ENCODE results near the gene EIF3A.

Gene EIF3A

GRCh38 chr10:119060107-119060506 lies 20.5 kb downstream of the EIF3A start:
- no peak for TF ChIP-seq CTCF (IDR thresholded peaks at IDR 0.05; ENCODE audit: low read depth, low read length)
- DNase-seq (ENCODE audit: extremely low read depth, low read depth), result no peak

- no peak for DNase-seq (ENCODE audit: extremely low read depth, low read depth)
- TF ChIP-seq CTCF (IDR thresholded peaks at IDR 0.05; ENCODE audit: low read depth, low read length), result no peak
Measured at GRCh38 chr10:119059557-119059956, 21.1 kb downstream of the EIF3A start.

GRCh38 chr10:119058010-119058409 lies 22.6 kb downstream of the EIF3A start:
- no peak for DNase-seq (ENCODE audit: extremely low read depth, low read depth)
- no peak for TF ChIP-seq CTCF (IDR thresholded peaks at IDR 0.05; ENCODE audit: low read depth, low read length)

- TF ChIP-seq CTCF (IDR thresholded peaks at IDR 0.05; ENCODE audit: low read depth, low read length), result no peak
- DNase-seq (ENCODE audit: extremely low read depth, low read depth), result no peak
Measured at GRCh38 chr10:119055472-119055871, 25.1 kb downstream of the EIF3A start.

- TF ChIP-seq CTCF (IDR thresholded peaks at IDR 0.05; ENCODE audit: low read depth, low read length), result no peak
- DNase-seq (ENCODE audit: extremely low read depth, low read depth), result no peak
Measured at GRCh38 chr10:119051775-119052174, 28.8 kb downstream of the EIF3A start.

- DNase-seq (ENCODE audit: extremely low read depth, low read depth), result no peak
- no peak for TF ChIP-seq CTCF (IDR thresholded peaks at IDR 0.05; ENCODE audit: low read depth, low read length)
Measured at GRCh38 chr10:119049777-119050176, 30.8 kb downstream of the EIF3A start.

- DNase-seq (ENCODE audit: extremely low read depth, low read depth), result no peak
- no peak for TF ChIP-seq CTCF (IDR thresholded peaks at IDR 0.05; ENCODE audit: low read depth, low read length)
Measured at GRCh38 chr10:119049361-119049760, 31.3 kb downstream of the EIF3A start.

All from AG09319 (cell line).